HG03575 (cell line): ENCODE data around the gene ZNF276.
"Not testable (repeated sequence)": the region's sequence is repeated elsewhere in the genome, so short reads cannot be mapped to it uniquely, and the experiment has no call there.

ENCODE experiments used
- ATAC-seq: cut with Tn5 transposase; IDR thresholded peaks from one replicate; pipeline ENCODE4 v1.9.1; 2021; ENCODE audit not compliant: unreplicated experiment, insufficient number of reproducible peaks, low FRiP score; ENCODE audit errors: extremely low read depth

Gene ZNF276

GRCh38 chr16:89761304-89761922, 40.1 kb downstream of the ZNF276 start:
- ATAC-seq: no peak

DNA sequence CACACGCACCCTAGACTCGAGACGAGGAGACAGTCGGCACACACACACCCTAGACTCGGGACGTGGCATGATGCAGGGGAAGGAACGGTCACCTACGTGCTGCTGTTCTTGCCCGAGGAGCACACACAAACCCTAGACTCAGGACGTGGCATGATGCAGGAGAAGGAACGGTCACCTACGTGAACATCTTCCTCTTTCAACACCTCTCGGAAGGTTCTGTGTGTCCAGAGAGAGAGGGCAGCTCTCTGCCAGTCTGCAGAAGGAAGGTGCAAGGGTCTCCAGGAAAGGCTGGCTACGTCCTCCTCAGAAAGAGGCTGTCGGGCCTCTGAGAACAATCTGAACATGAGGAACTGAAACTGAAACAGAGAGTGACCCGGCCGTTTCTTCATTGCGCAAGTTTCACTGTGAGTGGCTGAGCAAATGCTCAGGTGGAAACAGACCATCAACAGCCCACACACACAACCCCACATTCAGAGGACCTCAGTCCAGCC, 43.4 kb downstream of the ZNF276 start:
- peak; percentile 40 for ATAC-seq

- ATAC-seq: no peak
Observed at GRCh38 chr16:89765292-89765830, 44.0 kb downstream of the ZNF276 start.

GRCh38 chr16:89770367-89770766, 49.0 kb downstream of the ZNF276 start:
- no peak for ATAC-seq

DNA sequence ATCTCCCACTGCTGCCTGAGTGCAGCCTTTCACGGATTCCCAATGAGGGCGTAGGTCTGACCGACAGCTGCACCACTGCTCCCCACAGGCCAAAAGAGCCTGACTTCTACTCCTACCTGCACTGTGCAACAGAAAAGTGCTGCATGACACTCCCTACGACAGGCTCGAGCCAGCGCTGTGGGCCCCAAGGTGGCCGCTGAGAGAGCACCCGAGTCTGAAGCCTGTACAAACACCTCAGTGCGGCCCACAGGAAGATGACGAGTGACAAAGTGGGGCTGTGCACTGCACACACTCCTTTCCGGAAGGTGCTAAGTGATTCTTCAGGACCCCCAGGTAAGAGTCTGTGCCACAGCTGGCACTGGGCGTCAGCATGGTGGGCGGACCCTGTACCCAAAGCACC, 53.9 kb downstream of the ZNF276 start:
- ATAC-seq: no peak

DNA sequence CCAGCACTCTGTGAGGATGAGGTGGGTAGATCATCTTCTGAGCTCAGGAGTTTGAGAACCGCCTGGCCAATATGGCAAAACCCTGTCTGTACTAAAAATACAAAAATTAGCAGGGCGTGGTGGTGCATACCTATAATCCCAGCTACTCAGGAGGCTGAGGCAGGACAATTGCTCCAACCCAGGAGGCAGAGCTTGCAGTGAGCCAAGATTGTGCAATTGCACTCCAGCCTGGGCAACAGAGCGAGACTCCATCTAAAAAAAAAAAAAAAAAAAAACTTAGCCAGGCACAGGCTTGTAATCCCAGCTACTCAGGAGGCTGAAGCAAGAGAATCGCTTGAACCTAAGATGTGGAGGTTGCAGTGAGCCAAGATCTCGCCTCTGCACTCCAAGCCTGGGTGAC, 56.9 kb downstream of the ZNF276 start:
- not testable (repeated sequence) for ATAC-seq

- no peak for ATAC-seq
Observed at GRCh38 chr16:89779231-89779908, 58.0 kb downstream of the ZNF276 start.

GRCh38 chr16:89779909-89780305, 58.6 kb downstream of the ZNF276 start:
- no peak for ATAC-seq

GRCh38 chr16:89782489-89782888, 61.2 kb downstream of the ZNF276 start:
- ATAC-seq: no peak

DNA sequence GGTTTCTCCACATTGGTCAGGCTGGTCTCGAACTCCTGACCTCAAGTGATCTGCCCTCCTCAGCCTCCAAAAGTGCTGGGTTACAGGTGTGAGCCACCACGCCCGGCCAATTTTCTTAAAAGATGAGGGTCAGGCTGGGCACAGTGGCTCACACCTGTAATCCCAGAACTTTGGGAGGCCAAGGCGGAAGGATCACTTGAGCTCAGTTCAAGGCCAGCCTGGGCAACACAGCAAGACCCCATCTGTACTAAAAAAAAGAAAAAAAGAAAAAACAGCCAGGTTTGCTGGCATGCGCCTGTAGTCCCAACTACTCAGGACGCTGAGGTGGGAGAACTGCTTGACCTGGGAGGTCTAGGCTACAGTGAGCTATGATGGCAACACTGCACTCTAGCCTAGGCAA, 62.6 kb downstream of the ZNF276 start:
- not testable (repeated sequence) for ATAC-seq

GRCh38 chr16:89784406-89784805, 63.1 kb downstream of the ZNF276 start:
- ATAC-seq: no peak

DNA sequence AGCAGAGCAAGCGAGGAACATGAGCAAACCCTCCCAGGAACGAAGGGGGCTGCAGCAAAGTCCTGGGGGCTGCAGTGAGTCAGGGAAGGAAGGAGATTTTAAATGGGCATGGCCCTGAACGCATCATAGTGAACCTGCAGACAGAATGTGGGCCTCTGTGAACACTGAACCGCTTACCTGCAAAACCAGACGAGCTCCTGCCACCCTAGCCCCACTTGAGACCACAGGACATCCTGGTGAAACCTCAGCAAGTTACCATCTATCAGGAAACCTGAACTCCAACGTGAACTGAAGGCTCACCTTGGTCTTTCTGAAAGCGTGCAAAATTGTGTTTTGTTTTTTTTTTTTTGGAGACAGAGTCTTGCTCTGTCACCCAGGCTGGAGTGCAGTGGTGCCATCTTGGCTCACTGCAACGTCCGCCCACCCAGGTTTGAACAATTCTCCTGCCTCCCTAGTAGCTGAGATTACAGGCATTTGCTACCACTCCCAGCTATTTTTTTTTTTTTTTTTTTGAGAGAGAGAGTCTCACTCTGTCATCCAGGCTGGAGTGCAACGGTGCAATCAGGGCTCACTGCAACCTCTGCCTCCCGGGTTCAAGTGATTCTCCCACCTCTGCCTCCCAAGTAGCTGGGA, 64.3 kb downstream of the ZNF276 start:
- ATAC-seq: no peak

- ATAC-seq: no peak
Observed at GRCh38 chr16:89786474-89787364, 65.4 kb downstream of the ZNF276 start.

DNA sequence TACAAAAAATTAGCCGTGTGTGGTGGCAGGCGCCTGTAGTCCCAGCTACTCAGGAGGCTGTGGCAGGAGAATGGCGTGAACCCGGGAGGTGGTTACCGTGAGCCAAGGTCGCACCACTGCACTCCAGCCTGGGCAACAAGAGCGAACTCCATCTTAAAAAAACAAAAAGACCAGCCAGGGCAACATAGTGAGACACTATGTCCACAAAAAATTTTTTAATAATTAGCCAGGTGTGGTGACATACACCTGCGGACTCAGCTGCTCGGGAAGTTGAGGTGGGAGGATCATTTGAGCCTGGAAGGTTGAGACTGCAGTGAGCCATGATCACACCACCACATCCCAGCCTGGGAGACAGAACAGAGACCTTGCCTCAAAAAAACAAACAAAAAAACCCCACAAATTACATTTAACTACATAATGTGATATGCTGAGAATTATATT, 66.0 kb downstream of the ZNF276 start:
- no peak for ATAC-seq
